Endothelial cell (in vitro differentiated cells): Measurements from ENCODE around the gene STBD1. TPM values are rescaled to one million over a fixed set of nuclear protein-coding genes. Genes with fewer than 3 reads are reported as not detected.

Source experiments
- DNase-seq: peaks from one replicate; pipeline ENCODE4 v3.0.0; 2021; ENCODE audit warnings: low spot score
- H3K27ac Mint-ChIP-seq: one replicate; pipeline ENCODE4 v1.8.0; 2021; ENCODE audit warnings: mixed read lengths, inconsistent platforms; ENCODE audit not compliant: unreplicated experiment
- H3K27me3 Mint-ChIP-seq: one replicate; pipeline ENCODE4 v1.8.0; 2021; ENCODE audit warnings: mild to moderate bottlenecking, moderate library complexity, mixed read lengths, inconsistent platforms; ENCODE audit not compliant: unreplicated experiment
- H3K36me3 Mint-ChIP-seq: one replicate; pipeline ENCODE4 v1.8.0; 2021; ENCODE audit warnings: mild to moderate bottlenecking, low read depth, mixed read lengths, inconsistent platforms; ENCODE audit not compliant: unreplicated experiment
- H3K4me1 Mint-ChIP-seq: one replicate; pipeline ENCODE4 v1.8.0; 2021; ENCODE audit warnings: mild to moderate bottlenecking, mixed read lengths, inconsistent platforms; ENCODE audit not compliant: unreplicated experiment
- H3K4me3 Mint-ChIP-seq: one replicate; pipeline ENCODE4 v1.8.0; 2021; ENCODE audit warnings: mild to moderate bottlenecking, mixed read lengths, inconsistent platforms; ENCODE audit not compliant: unreplicated experiment
- H3K9me3 Mint-ChIP-seq: one replicate; pipeline ENCODE4 v1.8.0; 2021; ENCODE audit warnings: mixed read lengths, inconsistent platforms; ENCODE audit not compliant: unreplicated experiment
- CTCF ChIP-seq: fragments of 200-600 bp; sonication (generic); IDR thresholded peaks from one replicate; pipeline ENCODE4 v1.5.0; 2021; ENCODE audit warnings: antibody characterized with exemption; ENCODE audit not compliant: unreplicated experiment
- long read RNA-seq: library from polyadenylated mRNA; unstranded; transcript quantifications from one replicate; pipeline ENCODE4 v2.0.0, GENCODE V29; 2020; ENCODE audit not compliant: unreplicated experiment
- total RNA-seq: library from RNA; stranded (reverse); fragmentation: NEBNext Ultra II Directional; extraction: Animal tissue kit (Norgen Biotek cat#: 25700); gene quantifications from one replicate; pipeline ENCODE4 v1.2.1, GENCODE V29; 2021; ENCODE audit not compliant: unreplicated experiment

Gene STBD1
- 1.8 TPM for total RNA-seq
- long read RNA-seq, transcript STBD1-201 (2 exons, 3,420 nt) = major isoform, 12 of 12 reads
- long read RNA-seq, partial matches to known transcripts = 0 of 12 reads
- long read RNA-seq, other reads (novel, unspliced or antisense) = 0 of 12 reads

GRCh38 chr4:76305971-76306881 is at the start of gene STBD1:
Gene STBD1 (plus strand): TSS chr4:76306733. CDS start chr4:76306770, 37 bp downstream.
- peak within 1 kb of the TSS; percentile 25 for H3K27ac Mint-ChIP-seq
- peaks cover 22% of the 10 kb centered on the region for H3K4me1 Mint-ChIP-seq
- peak within 1 kb of the TSS; percentile 88 for H3K4me3 Mint-ChIP-seq
- no peak for TF ChIP-seq CTCF
- H3K27me3 Mint-ChIP-seq = peaks cover 6% of the 10 kb centered on the region
- DNase-seq = peak; percentile 61
- H3K36me3 Mint-ChIP-seq = peaks cover 8% of the 10 kb centered on the region
- H3K9me3 Mint-ChIP-seq = no peaks in the 10 kb centered on the region

- DNase-seq = no peak
- no peak for TF ChIP-seq CTCF
- H3K27ac Mint-ChIP-seq = no peak overlapping the region
Measured at GRCh38 chr4:76256968-76257367, 49.6 kb upstream of the STBD1 start.

GRCh38 chr4:76257824-76258223 is 48.7 kb upstream of the STBD1 start:
- no peak overlapping the region for H3K27ac Mint-ChIP-seq

More at GRCh38 chr4:76256968-76257367, 49.6 kb upstream of the STBD1 start:
- Mint-ChIP-seq H3K4me3 (no peak overlapping the region), H3K9me3 (no peaks in the 10 kb centered on the region), H3K27me3 (peaks cover 2% of the 10 kb centered on the region), H3K4me1 (no peaks in the 10 kb centered on the region), H3K36me3 (no peaks in the 10 kb centered on the region)

GRCh38 chr4:76260571-76260970 is 46.0 kb upstream of the STBD1 start:
- Mint-ChIP-seq H3K9me3 (no peaks in the 10 kb centered on the region), H3K4me1 (no peaks in the 10 kb centered on the region), H3K27me3 (peaks cover 2% of the 10 kb centered on the region), H3K4me3 (no peak overlapping the region), H3K27ac (no peak overlapping the region), H3K36me3 (no peaks in the 10 kb centered on the region)
- no peak for DNase-seq
- no peak for TF ChIP-seq CTCF

More at GRCh38 chr4:76257824-76258223, 48.7 kb upstream of the STBD1 start:
- Mint-ChIP-seq H3K9me3 (no peaks in the 10 kb centered on the region), H3K27me3 (peaks cover 2% of the 10 kb centered on the region), H3K36me3 (no peaks in the 10 kb centered on the region), H3K4me1 (no peaks in the 10 kb centered on the region), H3K4me3 (no peak overlapping the region)
- no peak for TF ChIP-seq CTCF
- no peak for DNase-seq
